ENCODE measurements around the gene PLEKHA6. TPM values are rescaled to one million over a fixed set of nuclear protein-coding genes. Genes with fewer than 3 reads are reported as not detected.

Gene PLEKHA6
- polyA plus RNA-seq, 1 experiment, result 4.2 TPM

DNA sequence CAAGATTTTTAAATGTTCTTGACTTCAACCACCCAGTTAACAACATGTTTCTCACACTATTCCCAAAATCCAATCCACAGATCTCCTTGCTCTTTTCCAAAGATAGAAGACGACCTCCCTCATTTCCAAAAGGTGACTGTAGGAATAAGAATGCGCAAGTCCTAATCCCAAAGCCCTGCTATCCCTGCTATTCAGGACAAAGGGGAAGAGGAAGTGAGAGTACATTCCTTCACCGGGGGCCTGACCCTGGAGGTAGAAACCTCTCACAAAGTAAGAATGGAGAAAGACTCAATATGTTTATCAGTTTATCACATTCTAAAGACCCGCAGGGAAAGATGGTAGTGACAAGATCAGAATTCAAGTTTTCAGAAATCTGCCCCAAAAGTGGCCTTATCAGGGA is 55.7 kb downstream of the PLEKHA6 start:
- DNase-seq (ENCODE audit: low read depth), result no peak
- ChIA-PET CTCF (interaction anchor here (2.3 to 2.4 kb wide), 2 partner anchors 46 to 60 kb away, joined by 7 to 8 read pairs; no protein-coding TSS in a partner anchor), POLR2A (no interaction called here)
- TF ChIP-seq, protein P1, sequence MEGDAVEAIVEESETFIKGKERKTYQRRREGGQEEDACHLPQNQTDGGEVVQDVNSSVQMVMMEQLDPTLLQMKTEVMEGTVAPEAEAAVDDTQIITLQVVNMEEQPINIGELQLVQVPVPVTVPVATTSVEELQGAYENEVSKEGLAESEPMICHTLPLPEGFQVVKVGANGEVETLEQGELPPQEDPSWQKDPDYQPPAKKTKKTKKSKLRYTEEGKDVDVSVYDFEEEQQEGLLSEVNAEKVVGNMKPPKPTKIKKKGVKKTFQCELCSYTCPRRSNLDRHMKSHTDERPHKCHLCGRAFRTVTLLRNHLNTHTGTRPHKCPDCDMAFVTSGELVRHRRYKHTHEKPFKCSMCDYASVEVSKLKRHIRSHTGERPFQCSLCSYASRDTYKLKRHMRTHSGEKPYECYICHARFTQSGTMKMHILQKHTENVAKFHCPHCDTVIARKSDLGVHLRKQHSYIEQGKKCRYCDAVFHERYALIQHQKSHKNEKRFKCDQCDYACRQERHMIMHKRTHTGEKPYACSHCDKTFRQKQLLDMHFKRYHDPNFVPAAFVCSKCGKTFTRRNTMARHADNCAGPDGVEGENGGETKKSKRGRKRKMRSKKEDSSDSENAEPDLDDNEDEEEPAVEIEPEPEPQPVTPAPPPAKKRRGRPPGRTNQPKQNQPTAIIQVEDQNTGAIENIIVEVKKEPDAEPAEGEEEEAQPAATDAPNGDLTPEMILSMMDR (IDR thresholded peaks at IDR 0.05; ENCODE audit: insufficient read depth, low read depth, low read length), result no peak
- no peaks in the 10 kb centered on the region for H3K27me3 ChIP-seq (ENCODE audit: control insufficient read depth, insufficient read depth, low read length)
- H3K4me3 ChIP-seq (ENCODE audit: low read depth, low read length), result no peak overlapping the region
- 0 out of 2 replicates have a peak, but pooled peaks cover 1% of the 10 kb centered on the region for H3K36me3 ChIP-seq (ENCODE audit: control insufficient read depth, insufficient read depth, low read length)

DNA sequence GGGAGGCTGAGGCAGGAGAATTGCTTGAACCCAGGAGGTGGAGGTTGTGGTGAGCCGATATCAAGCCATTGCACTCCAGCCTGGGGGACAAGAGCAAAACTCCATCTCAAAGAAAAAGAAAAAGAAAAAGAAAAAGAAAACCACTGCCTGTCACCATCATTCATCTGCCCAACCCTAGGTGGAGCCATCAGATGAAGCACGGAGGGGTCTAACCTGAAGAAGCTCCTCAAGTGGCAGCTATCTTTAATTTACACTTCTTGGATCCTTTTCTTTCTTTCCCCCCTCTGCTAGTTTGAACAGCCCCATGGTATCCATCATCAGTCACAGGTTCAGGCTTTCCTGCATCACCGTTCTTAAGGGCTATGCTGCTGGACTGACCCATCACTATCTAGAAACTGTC is 57.0 kb downstream of the PLEKHA6 start:
- DNase-seq (ENCODE audit: low read depth), result no peak
- 0 out of 2 replicates have a peak, but pooled peaks cover 1% of the 10 kb centered on the region for H3K36me3 ChIP-seq (ENCODE audit: control insufficient read depth, insufficient read depth, low read length)
- no peaks in the 10 kb centered on the region for H3K27me3 ChIP-seq (ENCODE audit: control insufficient read depth, insufficient read depth, low read length)
- ChIA-PET POLR2A (no interaction called here), CTCF (interaction anchor here (2.3 to 2.4 kb wide), 2 partner anchors 45 to 61 kb away, joined by 7 to 8 read pairs; no protein-coding TSS in a partner anchor)
- H3K4me3 ChIP-seq (ENCODE audit: low read depth, low read length), result no peak overlapping the region
- TF ChIP-seq, protein P1 (IDR thresholded peaks at IDR 0.05; ENCODE audit: insufficient read depth, low read depth, low read length), result no peak

DNA sequence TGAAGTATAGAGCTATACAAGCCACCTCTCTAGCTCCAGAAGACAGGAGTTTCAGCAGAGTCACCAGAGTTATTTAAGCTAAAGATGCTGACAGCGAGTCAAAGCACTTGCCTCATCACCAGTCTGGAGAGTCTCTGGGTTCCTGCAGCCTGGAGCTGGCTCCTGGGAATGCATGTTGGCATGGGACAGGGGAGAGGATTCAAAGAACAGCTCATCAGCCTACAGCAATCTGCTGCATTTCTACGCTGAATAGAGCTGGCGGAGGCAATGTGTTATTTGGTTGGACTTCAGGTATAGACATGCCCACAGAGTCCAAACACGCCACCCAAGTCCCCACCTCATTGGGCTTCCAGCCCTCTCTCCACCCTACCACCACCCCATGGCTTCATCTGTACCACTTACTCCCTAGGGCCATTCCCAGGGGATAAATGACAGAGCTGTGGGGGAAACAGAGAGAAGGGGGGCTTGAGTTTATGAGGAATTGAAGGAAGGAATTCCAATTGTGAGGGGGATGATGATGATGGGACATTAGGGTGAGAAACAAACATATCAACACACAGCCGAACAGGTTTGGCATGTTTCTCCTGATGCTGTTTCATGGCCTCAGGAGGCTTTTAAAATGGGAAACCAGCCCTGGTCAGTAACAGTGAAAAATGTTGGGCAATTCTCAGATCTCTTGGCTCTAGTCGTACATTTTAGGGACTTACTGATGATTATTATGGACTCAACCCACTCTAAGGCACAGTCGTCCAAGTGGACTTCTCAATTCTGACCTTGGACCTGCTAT is 58.4 kb downstream of the PLEKHA6 start:
- POLR2A ChIA-PET, result no interaction called here
- CTCF ChIA-PET, result interaction anchor here (0.6 to 2.4 kb wide), 6 partner anchors 9 to 136 kb away, joined by 3 to 8 read pairs (median 3); partner anchors contain the start of gene GOLT1A
- TF ChIP-seq, protein P1 (IDR thresholded peaks at IDR 0.05; ENCODE audit: insufficient read depth, low read depth, low read length), result no peak
- Histone ChIP-seq H3K36me3 (ENCODE audit: control insufficient read depth, insufficient read depth, low read length) (0 out of 2 replicates have a peak, but pooled peaks cover 1% of the 10 kb centered on the region), H3K27me3 (ENCODE audit: control insufficient read depth, insufficient read depth, low read length) (no peaks in the 10 kb centered on the region), H3K4me3 (ENCODE audit: low read depth, low read length) (no peak overlapping the region)
- DNase-seq (ENCODE audit: low read depth), result no peak

DNA sequence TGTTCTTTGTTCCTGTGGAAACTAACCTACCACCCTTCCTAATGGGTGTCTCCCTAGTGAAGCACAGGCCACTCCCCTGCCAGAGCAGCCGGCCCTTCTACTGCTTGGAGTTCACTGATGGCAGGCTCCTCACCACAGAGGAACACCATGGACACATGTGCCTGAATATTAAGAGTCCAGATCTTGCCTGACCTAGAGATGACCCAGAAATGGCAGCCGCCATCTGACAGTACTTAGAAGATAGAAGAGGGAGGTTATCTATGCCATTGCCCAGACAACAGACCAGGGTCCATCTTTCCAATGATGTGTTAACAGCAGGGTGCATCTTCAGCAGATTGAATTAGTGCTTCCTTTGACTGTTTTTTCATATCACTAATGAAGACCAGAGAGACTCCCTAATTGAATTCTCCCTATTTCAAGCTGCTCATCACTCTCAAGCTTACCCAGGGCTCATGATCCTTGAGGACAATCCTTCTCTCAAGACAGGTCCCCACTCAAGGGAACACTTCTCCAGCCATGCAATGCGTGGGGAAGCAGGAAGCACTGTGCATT is 59.8 kb downstream of the PLEKHA6 start:
- Histone ChIP-seq H3K27me3 (ENCODE audit: control insufficient read depth, insufficient read depth, low read length) (no peaks in the 10 kb centered on the region), H3K36me3 (ENCODE audit: control insufficient read depth, insufficient read depth, low read length) (0 out of 2 replicates have a peak, but pooled peaks cover 1% of the 10 kb centered on the region), H3K4me3 (ENCODE audit: low read depth, low read length) (no peak overlapping the region)
- DNase-seq (ENCODE audit: low read depth), result no peak
- ChIA-PET CTCF (interaction anchor here (0.8 to 1.7 kb wide), 6 partner anchors 14 to 134 kb away, joined by 3 to 8 read pairs (median 4); no protein-coding TSS in a partner anchor), POLR2A (interaction anchor here (0.6 kb wide), 1 partner anchor 57 kb away, joined by 3 read pairs; no protein-coding TSS in a partner anchor)
- TF ChIP-seq, protein P1 (IDR thresholded peaks at IDR 0.05; ENCODE audit: insufficient read depth, low read depth, low read length), result no peak

DNA sequence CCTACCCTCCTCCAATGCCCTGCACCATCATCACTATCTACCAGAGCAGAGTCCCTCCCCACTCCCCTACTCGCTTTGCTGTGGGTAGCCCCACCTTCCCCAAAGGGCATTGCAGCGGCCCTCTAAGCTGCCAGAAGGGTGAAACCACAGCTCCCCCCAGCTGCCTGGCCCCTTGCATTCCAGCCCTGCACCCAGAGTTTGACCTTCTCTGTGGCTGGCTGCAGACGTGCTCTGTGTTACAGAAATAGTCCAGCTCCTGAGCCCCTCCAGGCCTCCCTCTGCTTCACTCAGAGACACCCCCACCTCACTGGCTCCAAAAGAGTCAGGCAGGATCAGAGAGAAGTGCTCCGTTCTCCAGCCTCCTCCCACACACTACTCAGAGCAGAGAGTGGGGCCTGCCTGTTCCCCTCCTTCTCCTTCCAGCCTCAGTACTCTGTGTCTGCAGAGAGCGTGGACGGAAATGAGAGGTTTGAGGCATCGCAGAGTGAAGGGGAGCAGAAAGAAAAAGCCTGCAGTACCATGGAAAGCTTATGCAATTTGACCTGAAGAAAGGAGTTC is 63.2 kb downstream of the PLEKHA6 start:
- TF ChIP-seq, protein P1 (IDR thresholded peaks at IDR 0.05; ENCODE audit: insufficient read depth, low read depth, low read length), result no peak
- H3K4me3 ChIP-seq (ENCODE audit: low read depth, low read length), result no peak overlapping the region
- POLR2A ChIA-PET, result interaction anchor here (0.6 kb wide), 1 partner anchor 11 kb away, joined by 3 read pairs; no protein-coding TSS in a partner anchor
- H3K27me3 ChIP-seq (ENCODE audit: control insufficient read depth, insufficient read depth, low read length), result no peaks in the 10 kb centered on the region
- no peaks in the 10 kb centered on the region for H3K36me3 ChIP-seq (ENCODE audit: control insufficient read depth, insufficient read depth, low read length)
- CTCF ChIA-PET, result interaction anchor here (0.8 to 2.4 kb wide), 8 partner anchors 28 to 89 kb away, joined by 3 to 14 read pairs (median 5); partner anchors contain the start of genes GOLT1A and PLEKHA6
- peak; percentile 82 for DNase-seq (ENCODE audit: low read depth)
